K562 (cell line): ENCODE results near the gene TBL1X. TPM values are rescaled to one million over a fixed set of nuclear protein-coding genes. Genes with fewer than 3 reads are reported as not detected.

Experiments
- CBX3 ChIP-seq, 2 experiments: IDR thresholded peaks; 1 replicate in 1 of 2; 2 replicates in 1 of 2; pipeline ENCODE4 v1.6.1; 2012; ENCODE audit warnings: inconsistent platforms in 2 of 2, low read length in 2 of 2, borderline replicate concordance in 1 of 2, control low read depth in 1 of 2
- HCFC1 ChIP-seq: IDR thresholded peaks from 2 replicates; pipeline ENCODE4 v1.6.1; 2012; ENCODE audit warnings: low read depth, low read length, improper control_type of control experiment
- HMG20B ChIP-seq: fragments of 250-450 bp; sonication (Bioruptor Pico); IDR thresholded peaks from 2 replicates; pipeline ENCODE4 v1.5.0; 2021; ENCODE audit warnings: mild to moderate bottlenecking
- MAFG ChIP-seq: fragments of 450-650 bp; conservative IDR thresholded peaks from 2 replicates; pipeline ENCODE4 v1.6.1; 2016; ENCODE audit warnings: missing genetic modification characterization, missing compliant biosample characterization
- POLR3G ChIP-seq: IDR thresholded peaks from 2 replicates; pipeline ENCODE4 v1.6.1; 2011; ENCODE audit not compliant: insufficient read length, insufficient replicate concordance; ENCODE audit errors: extremely low read depth
- RAD51 ChIP-seq: fragments of 450-650 bp; IDR thresholded peaks from 2 replicates; pipeline ENCODE4 v1.7.1; 2016; ENCODE audit warnings: low read depth, mild to moderate bottlenecking, borderline replicate concordance
- SMAD1 ChIP-seq: fragments of 150-350 bp; IDR thresholded peaks from 2 replicates; pipeline ENCODE4 v1.6.1; 2014; ENCODE audit warnings: low read length, low read depth; ENCODE audit not compliant: partially characterized antibody
- ZNF12 ChIP-seq: sonication (generic); formaldehyde crosslinking; IDR thresholded peaks from 2 replicates; pipeline ENCODE4 v1.4.0; 2020; ENCODE audit warnings: mild to moderate bottlenecking, missing genetic modification reagents
- ZNF3 ChIP-seq: fragments of 250-450 bp; sonication (Bioruptor Pico); IDR thresholded peaks from 2 replicates; pipeline ENCODE4 v1.5.0; 2021; ENCODE audit warnings: mild to moderate bottlenecking, moderate library complexity
- ZNF76 ChIP-seq: fragments of 250-450 bp; sonication (Bioruptor Pico); IDR thresholded peaks from 2 replicates; pipeline ENCODE4 v1.4.0; 2020; ENCODE audit warnings: mild to moderate bottlenecking, moderate library complexity, borderline replicate concordance
- polyA plus RNA-seq, 8 experiments: library from polyadenylated mRNA; depleted of rRNA in 4 of 8; stranded (reverse) in 5 of 8; unstranded in 3 of 8; fragments of >200 nt; fragmentation: Nextera tagmentation in 2 of 8; fragmentation: Illumina TruSeq in 1 of 8; extraction: Ambion mirVana in 2 of 8; extraction: Trizol in 1 of 8; gene quantifications; 2 replicates each; pipeline versions ENCODE4 v1.2.1 to v1.2.3, GENCODE V29; 2011 to 2014; ENCODE audit warnings: inconsistent platforms in 1 of 8, missing spikeins in 1 of 8
- total RNA-seq, 7 experiments: library from RNA; depleted of rRNA in 6 of 7; stranded (reverse); fragments of >200 nt in 6 of 7; fragmentation: Illumina TruSeq in 2 of 7; extraction: Trizol in 2 of 7; gene quantifications; 2 replicates each; pipeline versions ENCODE4 v1.2.1 to v1.2.3, GENCODE V29; 2011 to 2021; ENCODE audit warnings: low replicate concordance in 1 of 7
- TF ChIP-seq, protein P1 (sequence below): fragments of 450-650 bp; formaldehyde crosslinking; IDR thresholded peaks from 2 replicates; pipeline ENCODE4 v1.4.0; 2022; ENCODE audit warnings: missing genetic modification characterization
- TF ChIP-seq, protein P2 (sequence below): IDR thresholded peaks from 2 replicates; pipeline ENCODE4 v1.6.1; 2016; ENCODE audit warnings: missing genetic modification characterization, missing compliant biosample characterization
- TF ChIP-seq, protein P3 (sequence below): fragments of 150-350 bp; conservative IDR thresholded peaks from 2 replicates; pipeline ENCODE4 v1.6.1; 2014; ENCODE audit warnings: low read length
- TF ChIP-seq, protein P4 (sequence below): fragments of 250-450 bp; sonication (Bioruptor Pico); IDR thresholded peaks from 2 replicates; pipeline ENCODE4 v1.4.0; 2020; ENCODE audit warnings: mild to moderate bottlenecking, moderate library complexity
- TF ChIP-seq, protein P5 (sequence below): sonication (generic); formaldehyde crosslinking; IDR thresholded peaks from 2 replicates; pipeline ENCODE4 v1.8.1; 2023; ENCODE audit warnings: mild to moderate bottlenecking, missing genetic modification reagents

Gene TBL1X
- total and polyA plus RNA-seq, 9 of the 15 experiments (the other 6 are each of a cell fraction or from before 2014, with no cell fraction given), result 6.0 to 49.6 (median 19.7) TPM

DNA sequence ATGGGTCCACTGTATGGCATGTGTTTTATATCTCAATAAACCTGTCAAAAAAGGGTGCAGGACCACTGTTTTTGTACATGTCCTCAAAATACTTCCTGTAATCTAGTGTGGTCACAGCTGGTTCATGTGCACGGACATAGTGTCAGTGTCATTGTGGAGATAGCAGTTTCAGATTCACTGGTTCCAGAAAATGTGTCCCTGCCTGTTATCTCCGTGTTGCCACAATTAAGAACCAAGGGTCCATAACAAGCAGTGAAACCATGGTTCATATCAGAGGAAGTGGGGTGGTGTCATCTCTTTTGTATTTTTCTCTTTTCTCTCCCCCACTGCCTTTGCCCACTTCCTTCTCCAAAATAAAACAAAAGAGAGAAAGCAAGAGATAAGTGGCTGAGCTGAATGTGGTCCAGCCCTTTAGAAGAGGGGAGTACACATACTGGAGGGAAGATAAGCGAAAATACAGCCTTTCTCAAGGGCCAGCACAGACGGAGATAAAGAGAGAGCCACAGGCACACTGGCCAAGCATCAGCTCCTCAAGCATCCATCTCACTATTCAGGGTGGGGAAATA, 51.2 kb downstream of the TBL1X start (continued):
- TF ChIP-seq, protein P1, sequence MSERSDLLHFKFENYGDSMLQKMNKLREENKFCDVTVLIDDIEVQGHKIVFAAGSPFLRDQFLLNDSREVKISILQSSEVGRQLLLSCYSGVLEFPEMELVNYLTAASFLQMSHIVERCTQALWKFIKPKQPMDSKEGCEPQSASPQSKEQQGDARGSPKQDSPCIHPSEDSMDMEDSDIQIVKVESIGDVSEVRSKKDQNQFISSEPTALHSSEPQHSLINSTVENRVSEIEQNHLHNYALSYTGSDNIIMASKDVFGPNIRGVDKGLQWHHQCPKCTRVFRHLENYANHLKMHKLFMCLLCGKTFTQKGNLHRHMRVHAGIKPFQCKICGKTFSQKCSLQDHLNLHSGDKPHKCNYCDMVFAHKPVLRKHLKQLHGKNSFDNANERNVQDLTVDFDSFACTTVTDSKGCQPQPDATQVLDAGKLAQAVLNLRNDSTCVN (CRISPR knock-in tag), result no peak
- TF ChIP-seq RAD51 (no peak), POLR3G (no peak), CBX3 (IDR thresholded peaks at IDR 0.05; ENCODE audit: borderline replicate concordance in 1 of 2, low read length in 2 of 2) (peak in 1 of 2 experiments; percentile 31; a peak in 1 of 3 replicates), HCFC1 (no peak), HMG20B (CRISPR knock-in tag) (no peak), SMAD1 (no peak), ZNF12 (CRISPR knock-in tag) (no peak), MAFG (tag) (no peak), ZNF76 (CRISPR knock-in tag) (no peak), ZNF3 (no peak)
- TF ChIP-seq, protein P2, sequence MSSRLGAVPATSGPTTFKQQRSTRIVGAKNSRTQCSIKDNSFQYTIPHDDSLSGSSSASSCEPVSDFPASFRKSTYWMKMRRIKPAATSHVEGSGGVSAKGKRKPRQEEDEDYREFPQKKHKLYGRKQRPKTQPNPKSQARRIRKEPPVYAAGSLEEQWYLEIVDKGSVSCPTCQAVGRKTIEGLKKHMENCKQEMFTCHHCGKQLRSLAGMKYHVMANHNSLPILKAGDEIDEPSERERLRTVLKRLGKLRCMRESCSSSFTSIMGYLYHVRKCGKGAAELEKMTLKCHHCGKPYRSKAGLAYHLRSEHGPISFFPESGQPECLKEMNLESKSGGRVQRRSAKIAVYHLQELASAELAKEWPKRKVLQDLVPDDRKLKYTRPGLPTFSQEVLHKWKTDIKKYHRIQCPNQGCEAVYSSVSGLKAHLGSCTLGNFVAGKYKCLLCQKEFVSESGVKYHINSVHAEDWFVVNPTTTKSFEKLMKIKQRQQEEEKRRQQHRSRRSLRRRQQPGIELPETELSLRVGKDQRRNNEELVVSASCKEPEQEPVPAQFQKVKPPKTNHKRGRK, result no peak
- TF ChIP-seq, protein P3, sequence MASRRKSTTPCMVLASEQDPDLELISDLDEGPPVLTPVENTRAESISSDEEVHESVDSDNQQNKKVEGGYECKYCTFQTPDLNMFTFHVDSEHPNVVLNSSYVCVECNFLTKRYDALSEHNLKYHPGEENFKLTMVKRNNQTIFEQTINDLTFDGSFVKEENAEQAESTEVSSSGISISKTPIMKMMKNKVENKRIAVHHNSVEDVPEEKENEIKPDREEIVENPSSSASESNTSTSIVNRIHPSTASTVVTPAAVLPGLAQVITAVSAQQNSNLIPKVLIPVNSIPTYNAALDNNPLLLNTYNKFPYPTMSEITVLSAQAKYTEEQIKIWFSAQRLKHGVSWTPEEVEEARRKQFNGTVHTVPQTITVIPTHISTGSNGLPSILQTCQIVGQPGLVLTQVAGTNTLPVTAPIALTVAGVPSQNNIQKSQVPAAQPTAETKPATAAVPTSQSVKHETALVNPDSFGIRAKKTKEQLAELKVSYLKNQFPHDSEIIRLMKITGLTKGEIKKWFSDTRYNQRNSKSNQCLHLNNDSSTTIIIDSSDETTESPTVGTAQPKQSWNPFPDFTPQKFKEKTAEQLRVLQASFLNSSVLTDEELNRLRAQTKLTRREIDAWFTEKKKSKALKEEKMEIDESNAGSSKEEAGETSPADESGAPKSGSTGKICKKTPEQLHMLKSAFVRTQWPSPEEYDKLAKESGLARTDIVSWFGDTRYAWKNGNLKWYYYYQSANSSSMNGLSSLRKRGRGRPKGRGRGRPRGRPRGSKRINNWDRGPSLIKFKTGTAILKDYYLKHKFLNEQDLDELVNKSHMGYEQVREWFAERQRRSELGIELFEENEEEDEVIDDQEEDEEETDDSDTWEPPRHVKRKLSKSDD, result no peak
- TF ChIP-seq, protein P4, sequence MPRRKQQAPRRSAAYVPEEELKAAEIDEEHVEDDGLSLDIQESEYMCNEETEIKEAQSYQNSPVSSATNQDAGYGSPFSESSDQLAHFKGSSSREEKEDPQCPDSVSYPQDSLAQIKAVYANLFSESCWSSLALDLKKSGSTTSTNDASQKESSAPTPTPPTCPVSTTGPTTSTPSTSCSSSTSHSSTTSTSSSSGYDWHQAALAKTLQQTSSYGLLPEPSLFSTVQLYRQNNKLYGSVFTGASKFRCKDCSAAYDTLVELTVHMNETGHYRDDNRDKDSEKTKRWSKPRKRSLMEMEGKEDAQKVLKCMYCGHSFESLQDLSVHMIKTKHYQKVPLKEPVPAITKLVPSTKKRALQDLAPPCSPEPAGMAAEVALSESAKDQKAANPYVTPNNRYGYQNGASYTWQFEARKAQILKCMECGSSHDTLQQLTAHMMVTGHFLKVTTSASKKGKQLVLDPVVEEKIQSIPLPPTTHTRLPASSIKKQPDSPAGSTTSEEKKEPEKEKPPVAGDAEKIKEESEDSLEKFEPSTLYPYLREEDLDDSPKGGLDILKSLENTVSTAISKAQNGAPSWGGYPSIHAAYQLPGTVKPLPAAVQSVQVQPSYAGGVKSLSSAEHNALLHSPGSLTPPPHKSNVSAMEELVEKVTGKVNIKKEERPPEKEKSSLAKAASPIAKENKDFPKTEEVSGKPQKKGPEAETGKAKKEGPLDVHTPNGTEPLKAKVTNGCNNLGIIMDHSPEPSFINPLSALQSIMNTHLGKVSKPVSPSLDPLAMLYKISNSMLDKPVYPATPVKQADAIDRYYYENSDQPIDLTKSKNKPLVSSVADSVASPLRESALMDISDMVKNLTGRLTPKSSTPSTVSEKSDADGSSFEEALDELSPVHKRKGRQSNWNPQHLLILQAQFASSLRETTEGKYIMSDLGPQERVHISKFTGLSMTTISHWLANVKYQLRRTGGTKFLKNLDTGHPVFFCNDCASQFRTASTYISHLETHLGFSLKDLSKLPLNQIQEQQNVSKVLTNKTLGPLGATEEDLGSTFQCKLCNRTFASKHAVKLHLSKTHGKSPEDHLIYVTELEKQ (CRISPR knock-in tag), result no peak
- TF ChIP-seq, protein P5, sequence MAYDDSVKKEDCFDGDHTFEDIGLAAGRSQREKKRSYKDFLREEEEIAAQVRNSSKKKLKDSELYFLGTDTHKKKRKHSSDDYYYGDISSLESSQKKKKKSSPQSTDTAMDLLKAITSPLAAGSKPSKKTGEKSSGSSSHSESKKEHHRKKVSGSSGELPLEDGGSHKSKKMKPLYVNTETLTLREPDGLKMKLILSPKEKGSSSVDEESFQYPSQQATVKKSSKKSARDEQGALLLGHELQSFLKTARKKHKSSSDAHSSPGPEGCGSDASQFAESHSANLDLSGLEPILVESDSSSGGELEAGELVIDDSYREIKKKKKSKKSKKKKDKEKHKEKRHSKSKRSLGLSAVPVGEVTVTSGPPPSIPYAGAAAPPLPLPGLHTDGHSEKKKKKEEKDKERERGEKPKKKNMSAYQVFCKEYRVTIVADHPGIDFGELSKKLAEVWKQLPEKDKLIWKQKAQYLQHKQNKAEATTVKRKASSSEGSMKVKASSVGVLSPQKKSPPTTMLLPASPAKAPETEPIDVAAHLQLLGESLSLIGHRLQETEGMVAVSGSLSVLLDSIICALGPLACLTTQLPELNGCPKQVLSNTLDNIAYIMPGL (CRISPR knock-in tag), result no peak
